ENCODE measurements around the gene VAT1L.

- TF ChIP-seq EZH2 (IDR thresholded peaks at IDR 0.05; ENCODE audit: insufficient read depth, poor library complexity, severe bottlenecking) = no peak
- TF ChIP-seq EZH2phosphoT487 (IDR thresholded peaks at IDR 0.05; ENCODE audit: insufficient read depth, low read depth) = no peak
Observed at GRCh38 chr16:77944631-77945030, 156.3 kb downstream of the VAT1L start.
